HCT116 (cell line): ENCODE results near the gene MTPN. TPM values are rescaled to one million over a fixed set of nuclear protein-coding genes. Genes with fewer than 3 reads are reported as not detected.

ENCODE experiments used
- ATAC-seq: fragments of 200-7000 bp; cut with Tn5 transposase; 2 replicates; pipeline ENCODE4 v1.9.1; 2020; ENCODE audit warnings: mild to moderate bottlenecking, moderate library complexity
- BruUV-seq: library from RNA; stranded (reverse); fragments of 400-500 nt; replicated peaks from 2 replicates; lab custom pipeline; 2021; lab: Mats Ljungman, UMichigan
- CTCF ChIA-PET: fragments of 300-600 bp; sonication (Branson Sonifier 250); formaldehyde crosslinking; loops from one replicate; lab custom pipeline; 2021; ENCODE audit warnings: antibody characterized with exemption; lab: Charles Lee
- POLR2A ChIA-PET: fragments of 300-600, 350-600 bp; sonication (Branson Sonifier 250); formaldehyde crosslinking; loops from one replicate; lab custom pipeline; 2021; ENCODE audit warnings: antibody characterized with exemption; lab: Charles Lee
- RAD21 ChIA-PET, 2 experiments: fragments of 300-600 bp; sonication (Branson Sonifier 250); formaldehyde crosslinking; loops; one replicate each; lab custom pipeline; 2023; ENCODE audit warnings: low total read pairs in 2 of 2; ENCODE audit not compliant: uncharacterized antibody in 2 of 2, unreplicated experiment in 2 of 2, low non-redundant PET in 1 of 2; lab: Charles Lee
- DNase-seq: peaks from one replicate; pipeline ENCODE4 v3.0.0-alpha.2; 2010; ENCODE audit warnings: low read depth, low spot score
- H2AFZ ChIP-seq: fragments of 200-600 bp; shearing (Covaris generic), sonication (generic); 2 replicates; pipeline ENCODE4 v1.6.1; 2017; ENCODE audit warnings: low read depth, mixed run types, mixed read lengths, antibody characterized with exemption, low read length; ENCODE audit not compliant: poor library complexity, severe bottlenecking
- H3K27ac ChIP-seq: 2 replicates; pipeline ENCODE4 v1.5.1; 2012; ENCODE audit warnings: low read depth, low read length
- H3K27me3 ChIP-seq: fragments of 200-600 bp; sonication (generic); 2 replicates; pipeline ENCODE4 v1.6.1; 2016; ENCODE audit warnings: mixed run types, low read length, mixed read lengths; ENCODE audit not compliant: insufficient read depth
- H3K36me3 ChIP-seq, 2 experiments: fragments of 200-500 bp in 1 of 2; fragments of 200-600 bp in 1 of 2; sonication (Bioruptor generic) in 1 of 2; sonication (generic) in 1 of 2; 2 replicates each; pipeline versions ENCODE4 v1.5.1 to v1.6.1; 2014 to 2016; ENCODE audit warnings: low read length in 2 of 2, inconsistent platforms in 1 of 2, mixed read lengths in 1 of 2, mixed run types in 1 of 2; ENCODE audit not compliant: insufficient read depth in 2 of 2, control insufficient read depth in 1 of 2
- H3K4me1 ChIP-seq, 2 experiments: fragments of 200-600 bp in 1 of 2; sonication (generic) in 1 of 2; 2 replicates each; pipeline versions ENCODE4 v1.5.1 to v1.6.1; 2012 to 2017; ENCODE audit warnings: low read length in 2 of 2, inconsistent platforms in 1 of 2, mild to moderate bottlenecking in 1 of 2, mixed read lengths in 1 of 2, mixed run types in 1 of 2, moderate library complexity in 1 of 2; ENCODE audit not compliant: insufficient read depth in 2 of 2, control insufficient read depth in 1 of 2
- H3K4me2 ChIP-seq: fragments of 200-600 bp; sonication (generic); 2 replicates; pipeline ENCODE4 v1.6.1; 2017; ENCODE audit warnings: mixed run types, low read length, mixed read lengths
- H3K4me3 ChIP-seq, 2 experiments: fragments of 200-600 bp in 1 of 2; sonication (generic) in 1 of 2; replicated peaks in 1 of 2; 2 replicates each; pipeline ENCODE4 v1.5.1; 2011 to 2016; ENCODE audit warnings: low read length in 2 of 2, control low read depth in 1 of 2, low read depth in 1 of 2, mild to moderate bottlenecking in 1 of 2, mixed read lengths in 1 of 2, mixed run types in 1 of 2
- H3K79me2 ChIP-seq: fragments of 200-600 bp; sonication (generic); 2 replicates; pipeline ENCODE4 v1.6.1; 2017; ENCODE audit warnings: mild to moderate bottlenecking, mixed run types, low read length, moderate library complexity, mixed read lengths; ENCODE audit not compliant: insufficient read depth
- H3K9ac ChIP-seq: fragments of 200-600 bp; sonication (generic); 2 replicates; pipeline ENCODE4 v1.6.1; 2016; ENCODE audit warnings: low read length, mixed read lengths
- H3K9me2 ChIP-seq: fragments of 200-600 bp; sonication (generic), shearing (Covaris generic); 2 replicates; pipeline ENCODE4 v1.6.1; 2017; ENCODE audit warnings: mixed run types, mild to moderate bottlenecking, moderate library complexity; ENCODE audit not compliant: insufficient read depth
- H3K9me3 ChIP-seq, 2 experiments: fragments of 200-500 bp in 1 of 2; fragments of 200-600 bp in 1 of 2; sonication (Bioruptor generic) in 1 of 2; sonication (generic) in 1 of 2; 2 replicates each; pipeline ENCODE4 v1.6.1; 2014 to 2017; ENCODE audit warnings: low read length in 2 of 2, mixed read lengths in 2 of 2, inconsistent platforms in 1 of 2, low read depth in 1 of 2, mild to moderate bottlenecking in 1 of 2, mixed run types in 1 of 2, moderate library complexity in 1 of 2; ENCODE audit not compliant: control insufficient read depth in 1 of 2, insufficient read depth in 1 of 2
- H4K20me1 ChIP-seq: fragments of 200-600 bp; sonication (generic), shearing (Covaris generic); 2 replicates; pipeline ENCODE4 v1.6.1; 2017; ENCODE audit warnings: mixed run types, mild to moderate bottlenecking, moderate library complexity; ENCODE audit not compliant: insufficient read depth
- CBX3 ChIP-seq: IDR thresholded peaks from 2 replicates; pipeline ENCODE4 v1.6.1; 2012; ENCODE audit warnings: low read depth
- ELF1 ChIP-seq: IDR thresholded peaks from 2 replicates; pipeline ENCODE4 v1.6.1; 2012; ENCODE audit warnings: low read depth, borderline replicate concordance
- FOSL1 ChIP-seq: IDR thresholded peaks from 2 replicates; pipeline ENCODE4 v1.6.1; 2012; ENCODE audit warnings: low read depth
- POLR2A ChIP-seq: IDR thresholded peaks from 2 replicates; pipeline ENCODE4 v1.7.0; 2011; ENCODE audit warnings: borderline replicate concordance; ENCODE audit not compliant: insufficient read depth, insufficient read length; ENCODE audit errors: extremely low read depth
- SIN3A ChIP-seq: IDR thresholded peaks from 2 replicates; pipeline ENCODE4 v1.6.1; 2012; ENCODE audit warnings: low read depth
- SP1 ChIP-seq: IDR thresholded peaks from 2 replicates; pipeline ENCODE4 v1.6.1; 2012; ENCODE audit warnings: low read depth
- YY1 ChIP-seq: IDR thresholded peaks from 2 replicates; pipeline ENCODE4 v1.6.1; 2011; ENCODE audit warnings: low read length, low read depth, moderate library complexity, mild to moderate bottlenecking; ENCODE audit not compliant: insufficient replicate concordance; ENCODE audit errors: extremely low read depth
- ZNF274 ChIP-seq: fragments of 200-500 bp; sonication (Bioruptor generic); IDR thresholded peaks from 2 replicates; pipeline ENCODE4 v1.6.1; 2014; ENCODE audit warnings: mild to moderate bottlenecking, low read depth, low read length, inconsistent platforms
- intact Hi-C: fragments of 100-400 bp; cut with micrococcal nuclease; formaldehyde crosslinking; loops from 2 replicates; pipeline ENCODE4 v1.10.0; 2022
- total RNA-seq: library from RNA; stranded (reverse); gene quantifications from one replicate; pipeline ENCODE4 v1.2.1, GENCODE V29; 2021; ENCODE audit not compliant: unreplicated experiment
- TF ChIP-seq, protein P1 (sequence below): IDR thresholded peaks from 2 replicates; pipeline ENCODE4 v1.6.1; 2011; ENCODE audit warnings: mild to moderate bottlenecking, low read length, moderate library complexity; ENCODE audit not compliant: insufficient replicate concordance; ENCODE audit errors: extremely low read depth

MTPN gene
- total RNA-seq, 1 experiment from 2014 or later = 152 TPM

DNA sequence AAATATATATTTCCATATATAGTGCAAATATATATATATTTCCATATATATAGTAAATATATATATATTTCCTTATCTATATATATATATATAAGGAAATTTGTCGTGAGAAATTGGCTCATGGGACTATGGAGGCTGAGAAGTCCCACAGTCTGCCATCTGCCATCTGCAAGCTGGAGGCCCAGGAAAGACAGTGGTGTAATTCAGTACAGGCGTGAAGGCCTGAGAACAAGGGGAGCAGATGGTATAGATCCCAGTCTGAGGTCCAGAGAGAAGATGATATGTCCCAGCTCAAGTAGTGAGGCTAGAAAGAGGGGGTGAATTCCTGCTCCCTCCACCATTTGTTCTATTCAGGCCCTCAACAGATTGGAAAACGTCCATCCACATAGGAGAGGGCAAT, 78.9 kb downstream of the MTPN start:
- CTCF ChIA-PET = no interaction called here

DNA sequence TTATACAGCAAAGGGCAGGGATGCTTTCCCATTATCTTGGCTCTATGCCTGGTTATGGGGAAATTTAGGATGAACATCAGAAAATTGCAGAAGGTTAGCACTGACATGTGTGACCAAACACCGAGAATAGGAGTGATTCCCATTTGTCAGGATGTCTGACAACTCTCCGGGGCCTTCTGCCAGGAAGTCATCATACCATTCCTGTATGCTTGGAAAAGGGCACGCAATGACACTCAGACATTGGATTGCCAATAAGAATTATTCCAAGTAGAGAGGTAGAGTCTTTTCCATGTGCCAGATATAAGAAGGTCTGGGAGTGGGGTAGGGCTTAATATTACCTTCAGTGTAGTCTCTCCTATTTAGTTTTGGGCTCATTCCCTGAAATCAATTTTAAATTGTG, 82.3 kb downstream of the MTPN start:
- intact Hi-C loops = no loop called here
- H3K4me2 ChIP-seq = no peak overlapping the region
- no peaks in the 10 kb centered on the region for H3K9me3 ChIP-seq
- ChIA-PET POLR2A (no interaction called here), RAD21 (no interaction called here), CTCF (no interaction called here)
- no peak overlapping the region for H3K9ac ChIP-seq
- H2AFZ ChIP-seq = no peak overlapping the region
- H3K4me1 ChIP-seq = no peaks in the 10 kb centered on the region
- no peaks in the 10 kb centered on the region for H3K27me3 ChIP-seq
- H3K4me3 ChIP-seq = no peak overlapping the region
- ATAC-seq (no peak), DNase-seq (no peak)
- H3K27ac ChIP-seq = no peak overlapping the region
- H4K20me1 ChIP-seq = no peaks in the 10 kb centered on the region
- no peaks in the 10 kb centered on the region for H3K79me2 ChIP-seq
- H3K9me2 ChIP-seq = no peaks in the 10 kb centered on the region
- TF ChIP-seq YY1 = no peak
- TF ChIP-seq, protein P1, sequence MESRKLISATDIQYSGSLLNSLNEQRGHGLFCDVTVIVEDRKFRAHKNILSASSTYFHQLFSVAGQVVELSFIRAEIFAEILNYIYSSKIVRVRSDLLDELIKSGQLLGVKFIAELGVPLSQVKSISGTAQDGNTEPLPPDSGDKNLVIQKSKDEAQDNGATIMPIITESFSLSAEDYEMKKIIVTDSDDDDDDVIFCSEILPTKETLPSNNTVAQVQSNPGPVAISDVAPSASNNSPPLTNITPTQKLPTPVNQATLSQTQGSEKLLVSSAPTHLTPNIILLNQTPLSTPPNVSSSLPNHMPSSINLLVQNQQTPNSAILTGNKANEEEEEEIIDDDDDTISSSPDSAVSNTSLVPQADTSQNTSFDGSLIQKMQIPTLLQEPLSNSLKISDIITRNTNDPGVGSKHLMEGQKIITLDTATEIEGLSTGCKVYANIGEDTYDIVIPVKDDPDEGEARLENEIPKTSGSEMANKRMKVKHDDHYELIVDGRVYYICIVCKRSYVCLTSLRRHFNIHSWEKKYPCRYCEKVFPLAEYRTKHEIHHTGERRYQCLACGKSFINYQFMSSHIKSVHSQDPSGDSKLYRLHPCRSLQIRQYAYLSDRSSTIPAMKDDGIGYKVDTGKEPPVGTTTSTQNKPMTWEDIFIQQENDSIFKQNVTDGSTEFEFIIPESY = no peak
- no peak for TF ChIP-seq SP1
- no peak for TF ChIP-seq ELF1
- no peak for TF ChIP-seq ZNF274
- TF ChIP-seq FOSL1 = no peak
- no peaks in the 10 kb centered on the region for H3K36me3 ChIP-seq
- no TSS peak for BruUV-seq

More for the DNA sequence above, 78.9 kb downstream of the MTPN start:
- Histone ChIP-seq H3K9me3 (no peaks in the 10 kb centered on the region), H3K4me1 (no peaks in the 10 kb centered on the region), H3K9ac (no peak overlapping the region), H3K9me2 (no peaks in the 10 kb centered on the region), H4K20me1 (no peaks in the 10 kb centered on the region), H3K27me3 (no peaks in the 10 kb centered on the region), H3K4me3 (no peak overlapping the region), H3K4me2 (no peak overlapping the region), H3K36me3 (no peaks in the 10 kb centered on the region), H3K79me2 (no peaks in the 10 kb centered on the region), H3K27ac (no peak overlapping the region), H2AFZ (no peak overlapping the region)
- RAD21 ChIA-PET = no interaction called here
- intact Hi-C loops = no loop called here
- ATAC-seq (no peak), DNase-seq (no peak)
- no peak for TF ChIP-seq CBX3
- TF ChIP-seq POLR2A = no peak
- TF ChIP-seq SIN3A = no peak
- no peak for TF ChIP-seq ZNF274
- no TSS peak for BruUV-seq
- POLR2A ChIA-PET = no interaction called here
